T47D (cell line): Measurements from ENCODE around the gene JAK1.

Source experiments
- DNase-seq, 2 experiments: peaks; one replicate each; pipeline versions ENCODE4 v3.0.0 to v3.0.0-alpha.2; 2011 to 2012; ENCODE audit warnings: low read depth in 1 of 2, low spot score in 1 of 2
- JUND ChIP-seq: IDR thresholded peaks from 2 replicates; pipeline ENCODE4 v1.6.1; 2012; ENCODE audit warnings: low read depth
- in situ Hi-C: cut with HindIII; loops from 2 replicates; pipeline ENCODE4 v1.10.0; 2016; ENCODE audit warnings: low sequenced_read_pairs, low pct_unique_long_range_greater_than_20kb

Gene JAK1

DNA sequence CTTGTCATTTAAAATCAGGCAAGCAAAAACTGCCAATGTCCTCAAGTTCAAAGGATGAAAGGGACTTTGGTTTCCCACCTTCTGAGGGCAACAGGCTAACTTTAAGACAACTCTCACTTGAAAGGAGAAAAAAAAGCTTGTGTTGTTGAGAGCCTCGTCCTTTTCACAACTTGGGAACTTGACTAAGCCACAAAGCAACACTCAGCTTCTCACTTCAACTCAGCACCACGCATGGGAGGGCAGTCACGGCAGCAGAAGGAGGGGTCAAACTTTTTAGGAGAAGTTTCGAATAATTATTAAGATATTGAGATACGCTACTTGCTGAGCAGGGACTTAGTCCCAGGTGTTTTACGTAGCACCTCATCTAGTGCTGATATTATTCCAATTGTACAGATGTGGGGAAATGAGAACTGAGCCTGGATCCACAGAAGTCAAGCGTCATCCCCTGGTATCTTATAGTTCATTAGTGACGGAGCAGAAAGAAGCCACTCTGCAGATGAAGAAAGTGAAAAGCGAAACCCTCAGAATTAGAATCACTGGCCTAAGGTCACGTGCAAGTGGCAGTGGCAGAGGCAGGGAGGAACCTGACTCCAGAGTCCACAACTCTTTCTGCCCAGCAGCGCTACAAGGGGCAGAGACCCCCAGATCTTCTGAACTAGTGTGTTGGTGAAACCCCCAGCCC, 83.6 kb downstream of the JAK1 start:
- no peak for TF ChIP-seq JUND
- in situ Hi-C loops: no loop called here
- no peak for DNase-seq

DNA sequence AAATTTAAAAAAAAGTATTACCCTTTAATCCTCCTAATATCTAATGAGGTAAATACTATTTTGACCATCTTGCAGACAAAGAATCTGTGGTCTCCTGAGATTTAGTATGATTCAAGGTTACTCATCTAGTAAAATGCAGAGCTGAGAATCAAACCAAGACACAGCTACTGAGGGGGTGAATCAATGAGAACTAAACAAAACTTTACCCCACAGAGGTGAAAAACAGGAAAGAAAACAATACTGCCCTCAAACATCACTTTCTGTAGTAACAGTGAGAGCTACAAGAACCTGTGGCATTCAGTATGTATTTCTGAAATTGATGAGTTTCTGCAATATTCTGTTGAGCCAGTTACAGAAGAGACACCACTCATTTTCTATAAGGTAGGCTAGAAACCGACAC, 85.1 kb downstream of the JAK1 start:
- in situ Hi-C loops: no loop called here
- TF ChIP-seq JUND: no peak
- DNase-seq: no peak

DNA sequence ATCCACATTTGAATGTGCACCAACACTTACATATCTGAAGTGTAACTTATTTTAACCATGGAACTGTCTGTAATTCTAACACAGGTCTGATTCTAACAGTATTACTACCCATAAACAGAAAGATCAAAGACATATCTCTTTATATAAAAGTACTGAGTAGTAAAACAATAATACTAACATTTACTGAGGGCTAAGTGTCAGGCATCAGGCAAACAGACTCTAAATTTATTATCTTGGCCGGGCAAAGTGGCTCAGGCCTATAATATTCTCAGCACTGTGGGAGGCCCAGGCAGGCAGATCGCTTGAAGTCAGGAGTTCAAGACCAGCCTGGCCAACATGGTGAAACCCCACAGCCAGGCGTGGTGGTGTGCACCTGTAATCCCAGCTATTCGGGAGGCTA, 85.9 kb downstream of the JAK1 start:
- DNase-seq: no peak
- in situ Hi-C loops: no loop called here
- no peak for TF ChIP-seq JUND

DNA sequence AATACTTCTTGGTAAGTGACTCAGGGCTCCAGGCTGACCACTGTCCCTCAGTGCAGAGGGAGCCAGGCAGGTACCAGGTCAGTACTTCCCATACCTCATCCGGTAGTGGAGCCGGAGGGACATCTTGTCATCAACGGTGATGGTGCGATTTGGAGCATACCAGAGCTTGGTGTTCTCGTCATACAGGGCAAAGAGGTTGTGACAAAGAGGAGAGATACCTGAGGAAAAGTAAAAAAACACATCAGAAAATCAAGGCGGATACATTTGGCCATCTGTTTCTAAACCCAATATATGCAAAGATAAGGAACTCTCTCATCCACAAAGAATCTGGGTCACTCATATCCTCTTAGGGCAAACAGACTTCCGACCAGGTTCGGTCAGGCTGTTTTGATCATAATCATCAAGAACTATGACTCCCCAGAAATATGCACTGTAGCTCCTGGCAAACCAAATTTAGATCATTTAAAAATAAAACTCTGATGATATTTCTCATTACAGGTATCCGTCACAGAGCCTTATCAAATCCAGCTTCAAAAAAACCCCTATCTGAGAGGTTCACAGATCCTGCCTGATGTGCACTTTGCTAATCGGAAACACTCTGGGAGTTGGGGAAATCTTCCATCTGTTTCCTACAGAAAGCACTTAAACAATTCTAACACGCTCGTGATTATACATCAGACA, 87.3 kb downstream of the JAK1 start:
- DNase-seq: peak in 1 of 2 experiments; percentile 52
- TF ChIP-seq JUND: no peak; the same call in 1 of the 2 replicates
- in situ Hi-C loops: no loop called here

- no peak for TF ChIP-seq JUND
- no peak for DNase-seq
- in situ Hi-C loops: no loop called here
Measured at GRCh38 chr1:64878090-64878489, 88.3 kb downstream of the JAK1 start.

DNA sequence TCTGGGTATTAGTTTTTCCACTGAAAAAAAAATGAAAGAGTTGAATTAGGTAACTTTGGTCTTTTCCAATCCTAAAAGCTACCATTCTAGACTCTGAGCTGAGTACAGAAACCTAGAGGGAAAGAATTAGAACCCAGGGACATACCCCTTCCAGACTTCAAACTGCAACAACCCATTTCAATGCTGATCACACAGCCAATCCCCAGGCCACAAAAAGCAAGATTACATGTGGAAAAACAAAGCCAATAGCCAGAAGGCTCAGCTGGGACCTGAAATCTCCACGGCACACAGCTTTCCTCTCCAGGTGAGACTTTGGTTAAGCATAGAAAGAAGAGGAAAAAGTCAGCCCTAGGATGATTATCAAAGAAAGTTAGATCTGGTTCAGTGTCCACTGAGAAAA, 88.8 kb downstream of the JAK1 start:
- no peak for TF ChIP-seq JUND
- in situ Hi-C loops: no loop called here
- DNase-seq: no peak

DNA sequence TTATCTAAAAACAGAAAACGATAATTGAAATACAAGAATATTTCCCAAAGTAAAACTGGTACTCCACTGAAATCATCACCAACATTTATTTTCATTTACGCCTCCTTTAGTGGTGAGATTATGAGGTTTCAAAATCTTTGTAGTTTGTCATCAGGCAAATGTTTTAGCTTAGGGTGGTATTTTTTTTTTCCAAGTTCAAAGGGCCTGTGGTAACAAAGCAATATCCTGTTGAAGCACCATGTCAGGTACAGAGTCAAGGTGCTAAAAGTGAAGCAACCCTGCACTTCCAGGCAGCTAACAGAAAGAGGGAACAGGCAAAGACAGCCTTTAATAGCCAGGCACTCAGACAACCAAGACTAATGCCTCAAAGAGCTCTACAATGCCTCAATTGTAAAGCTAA, 89.2 kb downstream of the JAK1 start:
- in situ Hi-C loops: no loop called here
- DNase-seq: no peak
- no peak for TF ChIP-seq JUND

DNA sequence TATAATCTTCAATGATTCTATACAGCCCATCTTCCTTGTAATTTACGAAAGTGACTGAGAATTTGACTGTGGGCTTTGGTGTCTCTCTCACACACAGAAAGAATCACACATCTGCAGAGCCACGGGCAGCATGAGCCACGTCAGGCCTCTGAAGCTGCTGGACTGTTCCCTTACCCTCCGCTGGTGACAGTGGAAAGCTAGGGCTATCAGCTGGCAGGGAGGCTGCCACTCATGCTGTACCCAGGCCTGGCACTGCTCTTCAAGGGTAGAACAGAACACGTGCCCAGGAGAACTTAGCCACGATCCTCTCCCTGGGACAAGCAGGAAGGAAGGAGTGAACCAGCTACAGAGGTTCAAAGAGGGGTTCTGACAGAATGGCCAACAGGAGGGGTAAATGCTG, 90.7 kb downstream of the JAK1 start:
- DNase-seq: no peak
- in situ Hi-C loops: no loop called here
- TF ChIP-seq JUND: no peak

- no peak for TF ChIP-seq JUND
- in situ Hi-C loops: no loop called here
- no peak for DNase-seq
Measured at GRCh38 chr1:64875101-64875500, 91.2 kb downstream of the JAK1 start.

- in situ Hi-C loops: no loop called here
- no peak for DNase-seq
- no peak for TF ChIP-seq JUND
Measured at GRCh38 chr1:64874666-64875065, 91.7 kb downstream of the JAK1 start.

DNA sequence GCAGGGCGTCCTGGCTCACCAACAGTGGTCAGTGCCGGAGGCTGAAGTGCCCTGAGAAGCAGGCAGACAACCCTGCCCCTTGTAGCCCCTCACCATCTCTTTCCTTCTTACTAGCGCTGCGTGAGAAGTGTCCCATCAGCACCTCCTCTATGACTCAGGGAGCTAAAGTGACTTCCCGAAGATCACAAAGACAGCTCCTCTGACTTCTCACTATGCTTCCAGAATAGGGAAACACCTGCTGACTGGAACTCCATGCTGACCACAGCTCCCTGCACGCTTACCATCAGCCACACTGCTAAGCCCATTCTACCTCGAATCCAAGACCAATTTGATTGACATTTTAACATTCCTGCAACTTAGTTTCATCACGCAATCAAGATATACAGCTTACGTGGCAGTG, 92.8 kb downstream of the JAK1 start:
- in situ Hi-C loops: no loop called here
- DNase-seq: no peak
- TF ChIP-seq JUND: no peak

GRCh38 chr1:64872067-64872466, 94.3 kb downstream of the JAK1 start:
- in situ Hi-C loops: no loop called here
- no peak for DNase-seq
- no peak for TF ChIP-seq JUND

- DNase-seq: no peak
- in situ Hi-C loops: no loop called here
- TF ChIP-seq JUND: no peak
Measured at GRCh38 chr1:64871256-64871655, 95.1 kb downstream of the JAK1 start.

GRCh38 chr1:64867266-64867665, 99.1 kb downstream of the JAK1 start:
- in situ Hi-C loops: no loop called here

More at GRCh38 chr1:64867266-64867665, 99.1 kb downstream of the JAK1 start:
- no peak for TF ChIP-seq JUND
- DNase-seq: no peak
